Stimulated activated CD8-positive, alpha-beta memory T cell treated with anti-CD3 and anti-CD28 coated beads, Interleukin-15, amount 100 ng/mL, for 1 hour (primary cell): ENCODE data around the gene ERO1B.
"Not testable (repeated sequence)": the region's sequence is repeated elsewhere in the genome, so short reads cannot be mapped to it uniquely, and the experiment has no call there.

Source experiments
- DNase-seq: peaks from one replicate; pipeline ENCODE4 v3.0.0-alpha.2; 2020; ENCODE audit warnings: low read depth

Gene ERO1B, protein sequence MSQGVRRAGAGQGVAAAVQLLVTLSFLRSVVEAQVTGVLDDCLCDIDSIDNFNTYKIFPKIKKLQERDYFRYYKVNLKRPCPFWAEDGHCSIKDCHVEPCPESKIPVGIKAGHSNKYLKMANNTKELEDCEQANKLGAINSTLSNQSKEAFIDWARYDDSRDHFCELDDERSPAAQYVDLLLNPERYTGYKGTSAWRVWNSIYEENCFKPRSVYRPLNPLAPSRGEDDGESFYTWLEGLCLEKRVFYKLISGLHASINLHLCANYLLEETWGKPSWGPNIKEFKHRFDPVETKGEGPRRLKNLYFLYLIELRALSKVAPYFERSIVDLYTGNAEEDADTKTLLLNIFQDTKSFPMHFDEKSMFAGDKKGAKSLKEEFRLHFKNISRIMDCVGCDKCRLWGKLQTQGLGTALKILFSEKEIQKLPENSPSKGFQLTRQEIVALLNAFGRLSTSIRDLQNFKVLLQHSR

DNA sequence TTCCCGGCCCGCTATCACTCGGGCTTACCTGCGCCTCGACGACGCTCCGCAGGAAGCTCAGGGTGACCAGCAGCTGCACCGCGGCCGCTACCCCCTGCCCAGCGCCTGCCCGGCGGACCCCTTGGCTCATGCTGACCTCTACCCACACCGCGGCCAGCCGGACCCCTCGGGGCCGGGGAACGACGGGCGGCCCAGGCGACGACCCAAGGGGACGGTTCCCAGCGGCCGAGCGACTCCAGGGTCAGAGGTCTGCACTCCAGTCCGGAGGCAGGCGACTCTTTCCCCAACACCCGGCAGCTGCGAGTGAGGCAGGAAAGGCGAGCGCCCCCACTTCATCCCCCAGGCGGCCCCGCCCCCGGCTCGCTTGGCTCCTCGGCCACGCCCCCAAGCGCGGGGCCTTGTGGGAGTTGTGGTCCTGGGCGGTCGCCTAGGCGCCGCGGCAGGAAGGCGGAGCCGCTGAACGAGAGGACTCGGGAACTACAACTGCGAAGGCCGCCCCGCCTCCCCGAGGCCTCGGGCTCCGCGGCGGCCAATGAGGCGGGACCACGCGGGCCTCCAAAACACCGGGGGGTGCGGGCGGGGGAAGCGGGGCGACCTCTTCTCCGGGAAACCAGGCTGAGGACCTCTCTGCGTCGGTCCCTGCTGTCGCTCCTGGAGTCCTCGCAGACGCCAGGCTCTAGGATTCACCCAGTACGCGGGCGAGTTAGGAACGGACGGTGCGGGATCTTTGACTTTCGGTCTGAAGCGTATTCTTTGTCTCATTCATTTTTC lies at the start of gene ERO1B:
TSS of gene ERO1B (minus strand) at position 305 of the 771 bp plus-strand sequence. CDS start at position 130, 175 bp downstream.
- peak; percentile 94 for DNase-seq

DNA sequence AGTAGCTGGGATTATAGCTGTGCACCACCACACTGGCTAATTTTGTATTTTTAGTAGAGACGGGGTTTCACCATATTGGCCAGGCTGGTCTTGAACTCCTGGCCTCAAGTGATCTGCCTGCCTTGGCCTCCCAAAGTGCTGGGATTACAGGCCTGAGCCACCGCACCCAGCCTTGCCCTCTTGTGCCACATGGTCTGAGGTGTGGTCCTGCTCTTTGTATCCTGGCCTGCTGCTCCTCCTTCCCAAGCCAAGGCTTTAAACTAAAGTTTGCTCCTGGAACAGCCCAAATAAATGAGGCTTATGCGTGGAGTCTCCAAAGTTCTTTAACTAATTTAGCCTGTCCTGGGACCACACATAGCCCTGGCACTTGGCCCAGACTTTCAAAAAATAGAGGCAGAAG lies 49.7 kb upstream of the ERO1B start:
- not testable (repeated sequence) for DNase-seq

DNA sequence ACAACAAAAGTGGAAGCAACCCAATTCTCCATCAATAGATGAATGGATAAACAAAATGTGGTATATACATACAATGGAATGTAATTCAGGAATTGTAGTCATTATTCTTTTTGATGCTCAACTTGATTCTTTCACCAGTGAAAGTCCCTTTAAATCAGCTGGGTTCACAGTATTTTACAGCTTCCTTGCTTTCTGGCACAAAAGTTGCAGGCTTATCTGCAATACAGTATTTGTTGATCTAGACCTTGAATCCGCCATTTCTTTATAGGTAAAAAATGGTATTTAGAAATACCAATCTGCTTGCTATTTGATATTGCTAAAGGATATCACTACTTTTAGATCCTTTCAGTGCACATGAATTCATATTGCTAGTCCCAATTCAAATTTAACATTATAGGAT lies 44.7 kb upstream of the ERO1B start:
- DNase-seq = no peak

DNA sequence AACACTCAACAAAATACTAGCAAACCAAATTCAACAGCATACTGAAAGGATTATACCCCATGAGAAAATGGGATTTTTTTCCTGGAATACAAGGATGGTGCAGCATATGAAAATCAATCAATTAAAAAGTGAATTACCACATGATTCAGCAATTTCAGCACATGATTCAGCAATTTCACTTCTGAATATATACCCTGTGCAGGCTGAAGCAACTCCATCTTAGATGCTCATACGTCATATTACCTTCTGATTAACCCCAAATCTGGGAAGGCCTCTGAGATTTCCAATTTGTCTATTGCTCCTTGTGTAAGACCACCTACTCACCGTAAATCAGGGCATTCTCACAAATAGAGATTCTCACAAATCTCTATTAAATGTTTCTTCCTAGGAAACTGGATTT lies 43.8 kb upstream of the ERO1B start:
- DNase-seq = no peak

DNA sequence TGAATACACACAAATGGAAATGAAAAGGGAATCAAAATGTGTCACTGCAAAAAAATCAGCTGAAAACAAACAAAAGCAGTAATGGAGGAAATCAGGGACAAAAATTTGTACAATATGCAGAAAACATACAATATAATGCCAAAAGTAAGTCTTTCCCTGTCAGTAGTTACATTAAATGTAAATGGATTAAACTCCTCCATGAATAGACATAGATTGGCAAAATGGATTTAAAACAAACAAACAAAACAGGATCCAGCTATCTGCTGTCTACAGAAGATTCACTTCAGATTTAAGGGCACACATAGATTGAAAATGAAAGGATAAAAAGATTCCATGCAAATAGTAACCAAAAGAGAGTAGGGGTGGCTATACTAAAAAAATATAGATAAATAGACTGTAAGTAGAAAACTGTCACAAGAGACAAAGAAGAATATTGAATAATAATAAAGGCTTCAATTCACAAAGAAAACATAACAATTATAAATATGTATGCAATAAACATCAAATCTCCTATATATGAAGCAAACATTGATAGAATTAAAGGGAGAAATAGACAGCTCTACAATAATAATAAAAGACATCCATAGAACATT lies 42.2 kb upstream of the ERO1B start:
- no peak for DNase-seq

DNA sequence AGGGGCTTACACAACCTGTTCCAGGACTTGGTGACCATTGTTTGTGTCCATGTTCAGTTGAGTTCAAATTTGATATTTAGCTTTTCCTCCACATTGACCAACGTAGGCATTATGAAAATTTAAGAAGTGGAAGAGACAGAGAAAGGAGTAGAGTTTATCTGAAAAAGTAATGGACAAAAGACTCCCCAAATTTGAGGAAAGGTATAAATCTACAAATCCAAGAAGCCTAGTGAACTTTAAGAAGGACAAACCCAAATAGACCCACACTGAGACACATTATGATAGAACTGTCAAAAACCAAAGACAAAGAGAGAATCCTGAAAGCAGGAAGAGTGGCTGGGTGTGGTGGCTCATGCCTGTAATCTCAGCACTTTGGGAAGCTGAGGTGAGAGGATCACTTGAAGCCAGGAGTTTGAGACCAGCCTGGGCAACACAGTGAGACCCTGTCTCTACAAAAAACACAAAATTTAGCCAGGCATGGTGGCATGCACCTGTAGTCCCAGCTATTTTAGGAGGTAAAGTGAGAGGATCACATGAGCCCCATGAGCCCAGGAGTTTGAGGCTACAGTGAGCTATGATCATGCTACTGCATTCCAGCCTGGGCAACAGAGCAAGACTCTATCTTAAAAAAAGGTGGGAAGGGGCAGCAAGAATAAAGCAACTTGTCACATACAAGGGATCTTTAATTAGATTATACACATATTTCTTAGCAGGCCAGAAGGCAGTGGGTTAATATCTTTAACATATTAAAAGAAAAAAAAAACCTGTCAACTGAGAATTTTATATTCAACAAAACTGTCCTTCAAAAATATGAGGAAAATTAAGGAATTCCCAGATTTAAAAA lies 41.0 kb upstream of the ERO1B start:
- DNase-seq = no peak

DNA sequence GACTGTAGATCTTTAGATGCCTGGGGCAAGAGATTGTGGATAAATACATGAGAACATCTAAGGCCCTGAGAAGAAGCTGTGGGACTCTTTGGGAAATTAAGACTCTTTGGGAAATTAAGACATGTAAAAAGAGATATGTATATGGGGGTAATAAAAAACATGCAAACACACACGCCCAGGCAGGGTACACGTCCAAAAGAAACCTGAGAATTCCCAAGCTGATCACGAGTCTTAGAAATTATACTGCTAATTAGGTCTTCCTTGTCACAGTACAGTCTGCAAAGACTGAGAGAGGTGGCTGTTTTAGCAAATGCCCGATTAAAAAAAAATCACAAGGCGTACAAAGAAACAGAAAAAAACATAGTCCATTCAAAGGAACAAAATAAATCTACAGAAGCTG lies 39.3 kb upstream of the ERO1B start:
- DNase-seq = no peak

DNA sequence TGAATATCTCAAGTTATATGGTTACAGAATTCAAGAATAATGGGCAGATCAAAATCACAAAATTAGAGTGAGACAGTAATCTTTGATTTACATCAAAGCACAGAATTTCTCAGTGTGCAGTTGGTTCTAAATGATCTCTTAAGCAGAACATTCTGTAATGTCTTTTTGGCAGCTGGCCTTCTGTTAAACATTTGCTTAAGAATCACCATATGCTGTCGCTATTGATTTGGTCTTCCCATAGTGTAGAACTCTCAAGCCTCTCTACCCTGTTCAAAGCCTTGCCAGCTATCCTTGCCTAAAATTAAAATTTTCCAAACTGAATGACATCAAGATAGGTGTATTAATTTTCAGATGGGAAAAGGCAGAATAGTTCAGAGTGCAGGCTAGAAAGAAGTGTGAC lies 38.9 kb upstream of the ERO1B start:
- DNase-seq = no peak

DNA sequence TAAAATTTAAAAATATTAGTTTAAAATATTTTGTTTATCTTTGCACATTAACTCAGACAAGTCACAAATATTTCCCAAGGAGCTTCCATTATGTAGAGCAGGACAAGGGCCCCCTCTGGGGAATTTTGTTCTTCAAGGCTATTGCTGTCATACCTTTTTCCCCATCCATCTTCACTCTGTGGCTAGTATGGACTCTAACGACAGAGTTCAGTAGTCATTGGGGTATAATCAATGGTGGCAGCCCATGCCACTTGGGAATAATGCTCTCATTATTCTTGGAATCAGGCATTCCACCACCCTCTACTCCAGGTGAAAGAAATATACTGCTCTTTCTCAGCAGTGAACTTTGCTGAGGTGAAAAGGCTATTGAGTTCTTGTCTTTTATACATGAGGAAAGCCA lies 38.5 kb upstream of the ERO1B start:
- no peak for DNase-seq

DNA sequence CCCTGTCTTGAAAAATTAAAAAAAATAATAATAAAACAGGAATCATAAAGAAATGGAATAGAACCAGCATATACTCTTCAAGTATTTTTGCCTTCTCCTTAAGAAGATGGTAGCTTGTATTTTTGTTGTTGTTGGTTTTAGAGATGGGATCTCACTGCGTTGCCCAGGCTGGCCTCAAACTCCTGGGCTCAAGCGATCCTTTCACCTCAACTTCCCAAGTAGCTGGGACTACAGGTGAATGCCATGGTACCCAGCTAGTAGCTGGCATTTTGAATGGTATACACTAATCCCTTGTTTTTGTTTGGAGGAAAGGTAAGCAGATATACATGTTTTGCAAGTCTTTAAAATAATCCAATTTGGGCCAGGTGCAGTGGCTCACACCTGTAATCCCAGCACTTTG lies 34.7 kb upstream of the ERO1B start:
- DNase-seq = no peak

DNA sequence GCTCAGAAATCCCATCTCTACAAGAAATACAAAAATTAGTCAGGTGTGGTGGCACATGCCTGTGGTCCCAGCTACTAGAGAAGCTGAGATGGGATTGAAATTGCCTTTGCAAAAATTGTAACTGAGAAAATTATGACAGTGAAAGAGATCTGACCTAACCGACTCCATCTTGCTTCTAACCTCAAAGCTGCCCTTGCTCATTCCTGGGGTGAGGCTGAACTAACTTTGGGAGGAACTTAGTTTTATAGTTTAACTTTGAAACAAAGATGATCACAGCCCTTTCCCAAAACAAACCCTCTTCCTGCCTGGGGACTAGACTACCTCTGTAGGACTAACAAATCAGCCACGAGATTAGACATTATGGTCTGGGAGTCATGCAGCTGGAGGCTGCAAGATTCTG lies 33.8 kb upstream of the ERO1B start:
- DNase-seq = no peak

DNA sequence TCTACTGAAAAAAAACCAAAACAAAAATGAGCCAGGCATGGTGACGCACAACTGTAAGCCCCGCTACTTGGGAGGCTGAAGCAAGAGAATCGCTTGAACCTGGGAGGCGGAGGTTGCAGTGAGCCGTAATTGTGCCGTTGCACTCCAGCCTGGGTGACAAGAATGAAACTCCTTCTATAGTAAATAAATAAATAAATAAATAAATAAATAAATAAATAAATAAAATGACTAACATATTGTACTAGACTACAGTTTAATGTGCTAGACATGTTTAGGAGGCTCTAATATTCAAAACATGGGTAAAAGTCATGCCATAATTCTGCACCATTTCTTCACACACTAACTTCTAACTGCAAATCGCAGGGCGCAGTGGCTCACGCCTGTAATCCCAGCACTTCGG lies 33.3 kb upstream of the ERO1B start:
- DNase-seq = no peak

DNA sequence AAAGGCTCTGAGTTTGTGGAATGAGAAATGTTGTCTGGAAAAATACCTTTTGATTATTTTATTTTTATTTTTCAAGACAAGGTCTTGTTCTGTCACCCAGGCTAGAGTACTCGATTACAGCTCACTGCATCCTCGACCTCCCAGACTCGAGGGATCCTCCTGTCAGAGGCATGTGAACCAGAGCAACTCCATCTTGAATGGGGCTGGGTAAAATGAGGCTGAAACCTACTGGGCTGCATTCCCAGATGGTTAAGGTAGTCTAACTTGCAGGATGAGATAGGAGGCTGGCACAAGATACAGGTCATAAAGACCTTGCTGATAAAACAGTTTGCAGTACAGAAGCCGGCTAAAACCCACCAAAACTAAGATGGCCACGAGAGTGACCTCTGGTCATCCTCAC lies 32.3 kb upstream of the ERO1B start:
- not testable (repeated sequence) for DNase-seq

DNA sequence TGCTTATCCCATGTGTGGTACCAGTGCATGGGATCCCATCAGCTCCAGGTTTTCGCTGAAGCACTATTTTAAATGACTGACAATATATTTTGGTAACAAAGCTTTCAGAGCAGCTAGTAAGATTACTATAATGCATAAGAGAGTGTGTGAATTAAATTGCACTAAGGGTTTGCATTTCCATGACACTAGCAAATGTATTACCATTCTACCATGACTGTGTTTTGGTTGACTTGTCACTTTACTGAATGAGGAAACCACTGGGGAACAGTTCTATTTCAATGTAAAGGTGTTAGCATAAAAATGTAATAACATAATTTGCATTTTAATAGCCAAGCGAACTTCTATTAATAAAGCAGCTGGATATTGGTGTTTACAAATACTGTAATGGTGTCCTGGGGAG lies 31.7 kb upstream of the ERO1B start:
- no peak for DNase-seq

DNA sequence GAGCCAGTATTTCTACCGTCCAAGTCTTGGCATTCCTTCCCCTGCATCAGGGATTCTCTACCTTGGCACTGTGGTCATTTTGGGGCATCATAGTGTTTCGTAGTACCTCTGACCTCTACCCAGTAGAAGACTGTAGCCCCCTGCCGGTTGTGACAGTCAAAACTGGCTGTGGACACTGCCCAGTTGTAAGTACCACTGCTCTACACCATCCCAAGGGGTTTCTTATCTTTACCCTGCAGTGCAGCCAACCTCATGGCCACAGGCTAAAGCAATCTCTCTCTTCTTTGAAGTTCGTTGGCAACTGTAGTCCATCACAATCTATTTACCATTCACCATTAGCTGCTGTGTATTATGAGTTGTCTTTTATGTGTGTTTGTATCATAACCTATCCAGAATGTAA lies 29.3 kb upstream of the ERO1B start:
- DNase-seq = no peak

DNA sequence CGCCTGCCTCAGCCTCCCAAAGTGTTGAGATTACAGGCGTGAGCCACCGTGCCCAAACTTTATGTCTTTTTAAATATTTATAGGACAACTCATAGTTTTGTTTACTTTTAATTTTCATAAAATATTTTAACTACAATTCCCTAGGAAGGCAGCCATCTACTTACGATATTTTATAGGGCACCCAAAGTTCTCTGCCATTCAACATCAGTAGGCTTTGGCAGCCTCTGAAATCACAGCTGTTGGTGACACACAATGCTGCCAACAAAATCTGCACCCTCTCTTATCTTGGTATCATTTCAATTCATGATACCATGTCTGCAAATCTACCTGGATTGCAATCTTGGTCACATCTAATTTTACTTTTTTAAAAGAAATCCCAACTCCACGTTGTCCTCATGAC lies 27.1 kb upstream of the ERO1B start:
- DNase-seq = no peak

DNA sequence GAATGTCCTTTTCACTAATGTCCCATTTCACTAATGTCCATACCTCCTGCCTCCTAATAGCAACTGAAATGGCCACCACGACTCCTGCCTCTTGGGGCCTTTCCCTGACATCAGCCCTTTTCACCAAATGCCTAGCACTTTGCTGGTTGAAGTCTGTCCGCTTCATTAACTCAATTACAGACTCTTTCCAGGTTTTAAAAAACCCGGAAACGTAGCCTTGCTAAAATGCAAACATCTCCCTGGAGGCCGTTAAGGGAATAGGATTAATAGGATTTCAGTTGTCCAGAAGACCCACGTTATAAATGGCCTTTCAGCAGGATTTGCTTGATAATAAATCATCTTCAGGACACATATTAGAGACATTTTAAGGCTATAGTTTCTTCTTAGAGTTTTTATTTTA lies 25.7 kb upstream of the ERO1B start:
- DNase-seq = no peak

DNA sequence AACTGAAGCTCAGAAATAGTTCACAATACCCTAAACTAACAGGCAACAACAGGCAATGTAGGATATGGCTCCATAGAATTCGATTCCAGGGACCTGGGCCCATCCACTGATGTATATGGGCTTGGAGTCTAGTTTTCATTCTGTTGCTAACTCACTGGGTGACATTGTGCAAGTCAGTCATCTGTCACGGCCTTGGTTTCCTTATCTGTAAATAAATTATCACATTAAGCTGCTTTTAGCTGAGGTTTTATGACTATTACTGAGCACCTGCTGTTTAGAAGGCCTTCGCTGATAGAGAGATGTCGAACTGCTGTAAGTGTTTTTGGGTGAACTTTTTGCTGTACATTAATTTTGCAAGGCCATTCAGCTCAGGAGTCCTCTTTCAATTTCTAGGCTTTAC lies 22.9 kb upstream of the ERO1B start:
- no peak for DNase-seq

DNA sequence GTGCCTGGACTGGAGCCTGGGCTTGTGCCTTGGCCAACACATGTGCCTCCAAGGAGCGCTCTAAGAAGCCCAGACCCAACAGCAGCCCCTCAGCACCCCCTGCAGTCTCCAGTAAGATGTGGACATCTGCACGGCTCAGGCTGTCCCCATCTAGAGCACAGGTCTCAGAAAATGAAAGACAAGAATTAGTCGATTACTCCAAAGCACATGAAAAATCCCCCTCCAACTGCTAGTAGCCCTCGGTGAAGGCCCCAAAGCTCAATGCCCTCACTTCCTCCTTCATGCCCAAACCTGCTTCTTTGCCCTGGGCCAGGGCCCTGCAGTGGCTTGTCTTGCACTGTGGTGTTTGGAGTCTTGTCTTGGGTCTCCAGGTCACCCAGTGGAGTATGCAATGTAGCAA lies 21.9 kb upstream of the ERO1B start:
- no peak for DNase-seq

DNA sequence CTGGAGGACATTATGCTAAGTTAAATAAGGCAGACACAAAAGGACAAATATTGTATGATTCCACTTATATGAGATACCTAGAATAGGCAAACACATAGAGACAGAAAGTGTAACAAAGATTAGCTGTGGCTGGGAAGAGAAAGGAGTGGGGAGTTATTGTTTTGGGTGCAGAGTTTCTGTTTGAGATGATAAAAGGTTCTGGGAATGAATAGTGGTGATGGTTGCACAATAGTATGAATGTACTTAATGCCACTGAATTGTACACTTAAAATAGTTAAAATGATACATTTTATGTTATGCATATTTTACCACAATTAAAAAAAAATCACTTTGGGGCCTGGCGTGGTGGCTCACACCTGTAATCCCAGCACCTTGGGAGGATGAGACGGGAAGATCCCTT lies 21.2 kb upstream of the ERO1B start:
- DNase-seq = no peak

DNA sequence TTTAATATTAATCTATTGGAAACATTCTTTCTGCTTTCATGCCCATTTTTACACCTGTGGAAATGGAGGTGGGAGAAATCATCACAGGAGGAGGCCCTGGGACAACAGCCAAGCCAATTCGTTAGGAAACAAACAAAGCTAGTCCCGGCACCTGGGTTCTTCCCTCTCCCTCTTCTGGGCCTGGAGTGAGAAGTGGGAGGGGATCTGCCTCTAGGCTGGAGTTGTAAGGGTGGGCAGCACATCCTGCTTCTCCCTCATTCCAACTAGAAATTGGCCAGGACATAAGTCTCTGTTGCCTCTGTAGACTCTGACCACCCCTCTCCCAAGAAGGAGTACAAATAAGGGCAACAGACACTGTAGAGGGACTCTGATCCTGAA lies 20.2 kb upstream of the ERO1B start:
- DNase-seq = no peak
